HUES6 (cell line): ENCODE measurements around the gene TMEM115.

Experiments
- H3K27ac ChIP-seq: 2 replicates; pipeline ENCODE4 v1.7.0; 2013; ENCODE audit warnings: low read depth, mild to moderate bottlenecking, low read length, inconsistent platforms
- H3K27me3 ChIP-seq: 2 replicates; pipeline ENCODE4 v1.6.1; 2013; ENCODE audit warnings: low read length; ENCODE audit not compliant: control insufficient read depth, insufficient read depth
- H3K36me3 ChIP-seq: 2 replicates; pipeline ENCODE4 v1.6.1; 2013; ENCODE audit warnings: low read length; ENCODE audit not compliant: control insufficient read depth, insufficient read depth
- H3K4me1 ChIP-seq: 2 replicates; pipeline ENCODE4 v1.6.1; 2013; ENCODE audit warnings: low read length; ENCODE audit not compliant: control insufficient read depth, insufficient read depth
- H3K4me3 ChIP-seq: 2 replicates; pipeline ENCODE4 v1.5.1; 2013; ENCODE audit warnings: low read depth, low read length
- H3K9ac ChIP-seq: one replicate; pipeline ENCODE4 v1.6.1; 2013; ENCODE audit warnings: mild to moderate bottlenecking, low read length
- H3K9me3 ChIP-seq: 2 replicates; pipeline ENCODE4 v1.6.1; 2013; ENCODE audit warnings: low read depth, low read length; ENCODE audit not compliant: control insufficient read depth, insufficient read depth

TMEM115 gene

DNA sequence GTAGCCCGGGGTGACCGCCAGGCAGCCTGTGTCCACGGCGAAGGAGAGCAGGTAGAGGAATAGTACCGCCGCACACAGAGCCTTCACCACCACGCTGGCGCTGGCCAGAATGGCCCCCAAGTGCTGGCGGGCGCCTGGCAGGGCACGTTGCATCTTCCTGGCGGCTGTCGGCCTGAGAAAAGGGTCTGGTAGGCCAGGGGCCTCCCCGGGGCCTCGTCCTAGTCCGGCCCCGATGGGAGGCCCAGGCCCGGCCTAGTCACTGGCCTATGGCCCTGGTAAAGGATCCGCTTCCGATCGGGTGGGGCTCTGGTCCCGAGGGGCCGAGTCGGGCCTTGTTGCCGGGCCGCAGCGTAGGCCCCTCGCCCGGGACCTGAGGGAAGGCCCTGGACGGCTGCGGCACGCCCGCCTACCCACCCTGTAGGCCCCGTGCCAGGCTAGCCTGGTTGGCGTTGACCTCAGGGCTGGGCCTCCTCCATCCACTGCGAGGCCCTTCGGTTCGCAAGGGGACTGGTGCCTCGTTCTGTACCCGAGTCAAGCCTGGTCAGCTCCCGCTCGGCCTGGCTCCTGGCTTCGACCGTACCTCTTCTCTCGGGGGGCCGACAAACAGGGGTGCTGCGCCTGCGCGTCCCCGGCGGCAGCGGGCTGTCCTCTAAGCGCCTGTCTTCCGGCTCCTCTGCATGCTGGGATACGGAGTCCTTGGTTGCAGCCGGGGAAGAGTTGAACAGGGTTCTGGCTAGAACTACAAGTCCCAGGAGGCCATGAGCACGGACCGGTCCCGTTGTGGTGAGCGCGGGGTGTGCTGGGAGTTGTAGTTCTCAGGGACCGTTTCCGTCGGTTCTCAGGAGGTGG lies at the start of gene TMEM115:
Gene TMEM115, minus strand, starts transcription at position 611 of the 849 bp plus-strand sequence. Its CDS starts 458 bp downstream, at position 153.
- H3K4me1 ChIP-seq: peaks cover 30% of the 10 kb centered on the region
- H3K4me3 ChIP-seq: peak within 1 kb of the TSS; percentile 94
- peaks cover 8% of the 10 kb centered on the region for H3K27me3 ChIP-seq
- no peaks in the 10 kb centered on the region for H3K9me3 ChIP-seq
- H3K36me3 ChIP-seq: peaks cover 29% of the 10 kb centered on the region
- peak within 1 kb of the TSS; percentile 85 for H3K9ac ChIP-seq
- H3K27ac ChIP-seq: peak within 1 kb of the TSS; percentile 11; the same call in 1 of the 2 replicates

DNA sequence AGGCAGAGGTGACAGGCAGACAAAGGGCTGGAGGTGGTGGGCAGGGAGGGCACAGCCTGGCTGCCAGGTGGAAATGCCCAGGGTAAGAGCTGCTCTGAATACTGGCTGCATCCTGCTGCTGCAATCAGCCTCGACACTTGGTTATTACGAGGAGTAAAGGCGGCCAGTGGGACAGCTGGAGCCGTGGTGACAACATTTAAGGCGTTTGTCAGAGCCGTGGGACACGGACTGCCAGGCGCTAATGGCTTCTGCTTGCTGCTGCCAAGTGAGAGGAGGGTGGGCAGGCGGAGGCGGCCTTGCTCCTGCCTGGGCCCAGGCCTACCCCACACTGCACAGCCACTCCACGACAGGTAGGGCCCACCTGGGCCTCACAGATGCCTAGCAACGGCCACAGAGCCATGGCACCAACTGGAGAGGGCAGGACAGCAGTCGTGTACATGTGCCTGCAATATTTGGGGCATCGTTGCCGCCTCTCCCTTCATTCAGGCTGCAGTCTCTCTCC lies 49.2 kb upstream of the TMEM115 start:
- Histone ChIP-seq H3K27me3 (peaks cover 4% of the 10 kb centered on the region; the same call in 1 of the 2 replicates), H3K36me3 (no peaks in the 10 kb centered on the region), H3K27ac (no peak overlapping the region), H3K9me3 (no peaks in the 10 kb centered on the region), H3K4me1 (peaks cover 3% of the 10 kb centered on the region; the same call in 1 of the 2 replicates), H3K4me3 (no peak overlapping the region), H3K9ac (no peak overlapping the region)

DNA sequence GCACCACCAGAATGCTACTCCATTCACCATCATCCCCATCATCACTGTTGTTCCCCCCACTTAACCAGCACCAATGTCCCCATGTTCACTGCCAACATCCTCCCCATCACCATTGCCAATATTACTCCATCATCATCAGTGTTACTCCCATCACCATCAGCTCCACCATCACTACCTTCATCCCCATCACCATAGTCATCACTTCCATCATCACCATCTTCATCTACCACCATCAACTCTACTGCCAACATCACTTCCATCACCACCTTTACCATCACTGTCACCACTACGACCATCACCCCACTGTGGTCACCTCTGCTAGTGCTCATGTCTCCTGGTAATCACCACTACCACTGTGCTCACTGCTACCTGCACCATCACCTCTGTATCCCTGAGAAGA lies 47.2 kb upstream of the TMEM115 start:
- Histone ChIP-seq H3K36me3 (no peaks in the 10 kb centered on the region), H3K9me3 (no peaks in the 10 kb centered on the region), H3K9ac (no peak overlapping the region), H3K4me1 (peaks cover 3% of the 10 kb centered on the region; the same call in 1 of the 2 replicates), H3K27ac (no peak overlapping the region), H3K4me3 (no peak overlapping the region), H3K27me3 (peaks cover 8% of the 10 kb centered on the region; the same call in 1 of the 2 replicates)

DNA sequence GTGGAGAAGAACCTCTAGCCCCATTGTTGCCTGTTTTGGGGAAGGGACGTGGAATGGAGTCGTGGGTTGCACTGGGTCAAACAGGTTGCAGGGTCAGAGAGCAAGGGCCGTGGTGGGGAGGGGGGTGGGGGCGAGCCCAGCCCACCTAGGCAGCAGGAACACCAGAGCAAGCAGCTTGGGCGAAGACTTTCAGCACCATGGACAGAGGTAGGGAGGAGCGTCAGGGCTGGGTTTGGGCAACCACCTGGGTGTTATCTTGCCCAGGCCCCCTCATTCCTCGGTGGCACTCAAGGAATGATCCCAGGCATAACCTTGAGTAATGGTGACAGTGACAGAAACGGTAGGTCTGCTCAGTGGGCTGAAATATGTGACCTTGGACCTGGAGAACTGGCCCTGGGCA lies 45.9 kb upstream of the TMEM115 start:
- H3K36me3 ChIP-seq: no peaks in the 10 kb centered on the region
- H3K27me3 ChIP-seq: peaks cover 8% of the 10 kb centered on the region; the same call in 1 of the 2 replicates
- no peaks in the 10 kb centered on the region for H3K9me3 ChIP-seq
- no peak overlapping the region for H3K9ac ChIP-seq
- no peak overlapping the region for H3K4me3 ChIP-seq
- H3K27ac ChIP-seq: no peak overlapping the region
- H3K4me1 ChIP-seq: no peaks in the 10 kb centered on the region

DNA sequence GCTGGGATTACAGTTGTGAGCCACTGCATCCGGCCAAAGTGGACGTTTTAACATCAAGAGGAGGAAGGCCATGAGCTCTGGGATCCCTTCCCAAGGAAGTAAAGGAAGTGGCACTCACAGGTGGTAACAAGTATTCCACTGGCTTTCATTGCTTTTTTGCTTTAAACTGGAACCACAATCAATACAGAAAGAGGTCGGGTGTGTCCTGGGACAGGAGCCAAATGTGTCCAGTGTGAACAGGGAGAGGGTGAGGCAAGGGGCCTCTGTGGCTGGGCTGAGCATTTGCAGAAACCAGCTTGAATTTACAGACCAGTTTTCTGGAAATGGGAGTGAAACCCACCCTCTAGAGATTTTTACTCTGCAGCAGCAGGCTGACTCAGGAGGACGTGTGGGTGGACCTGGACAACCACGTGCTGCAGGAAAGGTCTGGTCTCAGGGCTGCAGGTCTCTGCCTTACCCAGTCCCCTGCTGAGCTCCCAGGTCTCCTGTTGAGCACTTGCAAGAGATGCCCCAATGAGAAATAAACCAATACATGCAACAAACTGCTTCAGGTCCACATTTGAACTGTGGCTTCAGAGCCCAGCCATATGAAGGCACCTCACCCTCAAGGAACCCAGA lies 42.8 kb upstream of the TMEM115 start:
- H3K4me1 ChIP-seq: no peaks in the 10 kb centered on the region
- no peak overlapping the region for H3K27ac ChIP-seq
- no peaks in the 10 kb centered on the region for H3K36me3 ChIP-seq
- H3K27me3 ChIP-seq: peaks cover 8% of the 10 kb centered on the region; the same call in 1 of the 2 replicates
- H3K9ac ChIP-seq: no peak overlapping the region
- no peaks in the 10 kb centered on the region for H3K9me3 ChIP-seq
- H3K4me3 ChIP-seq: no peak overlapping the region

GRCh38 chr3:50396502-50396901 lies 37.2 kb upstream of the TMEM115 start:
- Histone ChIP-seq H3K9me3 (no peaks in the 10 kb centered on the region), H3K27me3 (no peaks in the 10 kb centered on the region), H3K4me3 (no peak overlapping the region), H3K36me3 (0 out of 2 replicates have a peak, but pooled peaks cover 2% of the 10 kb centered on the region), H3K4me1 (no peaks in the 10 kb centered on the region), H3K9ac (no peak overlapping the region), H3K27ac (no peak overlapping the region)

- H3K27me3 ChIP-seq: no peaks in the 10 kb centered on the region
- H3K27ac ChIP-seq: no peak overlapping the region
- H3K4me3 ChIP-seq: no peak overlapping the region
- H3K36me3 ChIP-seq: 0 out of 2 replicates have a peak, but pooled peaks cover 2% of the 10 kb centered on the region
- peaks cover 4% of the 10 kb centered on the region; the same call in 1 of the 2 replicates for H3K4me1 ChIP-seq
- H3K9ac ChIP-seq: no peak overlapping the region
- no peaks in the 10 kb centered on the region for H3K9me3 ChIP-seq
Measured at GRCh38 chr3:50395070-50395860, 35.9 kb upstream of the TMEM115 start.

GRCh38 chr3:50393061-50393460 lies 33.7 kb upstream of the TMEM115 start:
- no peak overlapping the region for H3K9ac ChIP-seq
- no peak overlapping the region for H3K4me3 ChIP-seq
- H3K9me3 ChIP-seq: no peaks in the 10 kb centered on the region
- no peaks in the 10 kb centered on the region for H3K27me3 ChIP-seq
- H3K4me1 ChIP-seq: peaks cover 12% of the 10 kb centered on the region; the same call in 1 of the 2 replicates
- no peak overlapping the region for H3K27ac ChIP-seq
- H3K36me3 ChIP-seq: 0 out of 2 replicates have a peak, but pooled peaks cover 2% of the 10 kb centered on the region

DNA sequence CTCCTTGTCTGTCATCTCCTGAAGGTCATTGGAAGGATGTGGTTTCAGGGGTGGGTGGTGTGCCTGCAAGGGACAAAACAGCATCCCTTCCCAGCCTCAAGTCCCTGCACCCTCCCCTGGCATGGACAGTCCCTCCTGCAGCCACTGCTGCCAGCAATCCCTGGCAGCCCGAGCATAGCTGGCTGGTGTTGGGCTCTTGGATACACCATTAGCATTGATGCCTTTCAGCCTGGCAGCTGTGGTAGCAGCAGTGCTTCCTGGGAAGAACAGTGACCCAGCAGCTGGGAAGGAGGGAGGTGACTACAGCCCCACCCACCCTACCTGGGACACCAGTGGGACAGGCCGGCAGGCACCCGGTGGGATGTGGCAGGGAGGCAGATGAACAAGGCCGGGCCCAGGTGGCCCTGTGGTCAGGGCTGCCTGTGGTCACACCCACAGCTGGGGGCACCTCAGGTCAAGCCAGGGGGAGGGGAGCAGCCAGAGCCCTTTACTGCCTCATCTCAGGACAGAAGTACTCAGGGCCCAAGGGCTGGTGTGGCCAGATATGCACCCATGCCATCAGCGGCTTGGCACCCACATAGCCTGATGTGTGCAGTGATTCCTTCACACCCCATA lies 32.9 kb upstream of the TMEM115 start:
- Histone ChIP-seq H3K36me3 (0 out of 2 replicates have a peak, but pooled peaks cover 2% of the 10 kb centered on the region), H3K27ac (no peak overlapping the region), H3K27me3 (no peaks in the 10 kb centered on the region), H3K4me1 (peaks cover 12% of the 10 kb centered on the region; the same call in 1 of the 2 replicates), H3K4me3 (no peak overlapping the region), H3K9me3 (no peaks in the 10 kb centered on the region), H3K9ac (no peak overlapping the region)

DNA sequence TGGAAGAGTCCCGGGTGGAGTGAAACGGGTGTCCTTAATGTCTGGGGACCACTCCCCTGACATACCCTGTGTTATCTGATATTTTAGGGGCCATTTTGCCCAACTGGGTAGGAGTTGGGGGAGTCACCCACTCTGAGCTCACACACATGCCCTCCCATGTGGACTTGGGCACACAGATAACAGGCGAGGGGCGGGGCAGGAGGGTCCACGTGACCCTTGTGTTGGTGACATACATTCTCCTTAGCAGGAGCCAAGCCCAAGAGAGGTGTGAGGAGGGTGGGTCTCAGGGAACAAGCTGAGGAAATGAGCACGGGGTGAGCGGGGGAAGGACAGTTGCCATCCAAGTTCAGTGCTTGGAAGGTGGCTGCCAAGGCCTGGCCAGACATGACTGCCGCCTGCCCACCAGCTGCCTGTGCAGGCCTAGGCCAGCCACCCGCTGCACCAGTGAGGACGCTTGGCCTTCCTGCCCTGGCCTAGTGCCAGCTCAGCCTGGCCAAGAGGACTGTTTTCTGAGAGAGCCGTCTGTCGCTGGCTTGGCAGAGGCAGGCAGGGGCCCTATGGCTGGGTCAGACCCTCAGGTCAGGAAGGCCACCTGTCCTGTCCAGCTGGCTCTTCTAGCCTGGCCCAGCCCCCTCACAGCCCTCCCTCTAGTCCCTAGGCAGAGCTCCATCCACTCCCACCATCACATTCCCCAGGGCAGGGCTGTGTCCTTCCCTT lies 31.3 kb upstream of the TMEM115 start:
- H3K4me1 ChIP-seq: peaks cover 12% of the 10 kb centered on the region; the same call in 1 of the 2 replicates
- no peaks in the 10 kb centered on the region for H3K9me3 ChIP-seq
- H3K36me3 ChIP-seq: 0 out of 2 replicates have a peak, but pooled peaks cover 2% of the 10 kb centered on the region
- H3K4me3 ChIP-seq: no peak overlapping the region
- H3K9ac ChIP-seq: no peak overlapping the region
- no peaks in the 10 kb centered on the region for H3K27me3 ChIP-seq
- no peak overlapping the region for H3K27ac ChIP-seq
